Middle frontal gyrus (tissue), 1 donor: ENCODE data around the gene SMAD3.

ENCODE experiments used
- DNase-seq: peaks from one replicate; pipeline ENCODE4 v3.0.0-alpha.2; 2015; ENCODE audit warnings: low spot score; ENCODE audit errors: extremely low spot score

SMAD3 gene

GRCh38 chr15:67035886-67036285 is 29.5 kb upstream of the SMAD3 start:
- no peak for DNase-seq

- no peak for DNase-seq
These were observed 28.4 kb upstream of the SMAD3 start for GRCh38 chr15:67036775-67037555.

- DNase-seq = no peak
These were observed 27.7 kb upstream of the SMAD3 start for GRCh38 chr15:67037694-67038093.

- no peak for DNase-seq
These were observed 26.7 kb upstream of the SMAD3 start for GRCh38 chr15:67038736-67039135.

GRCh38 chr15:67039384-67040075 is 25.9 kb upstream of the SMAD3 start:
- no peak for DNase-seq

- DNase-seq = no peak
These were observed 25.1 kb upstream of the SMAD3 start for GRCh38 chr15:67040277-67040676.

- peak; percentile 53 for DNase-seq
These were observed 22.8 kb upstream of the SMAD3 start for GRCh38 chr15:67042551-67043142.

GRCh38 chr15:67043939-67044771 is 21.2 kb upstream of the SMAD3 start:
- no peak for DNase-seq

- DNase-seq = no peak
These were observed 18.2 kb upstream of the SMAD3 start for GRCh38 chr15:67047149-67047661.

- no peak for DNase-seq
These were observed 16.8 kb upstream of the SMAD3 start for GRCh38 chr15:67048281-67049279.

GRCh38 chr15:67049351-67050044 is 15.9 kb upstream of the SMAD3 start:
- no peak for DNase-seq

GRCh38 chr15:67050062-67050461 is 15.3 kb upstream of the SMAD3 start:
- no peak for DNase-seq

GRCh38 chr15:67050522-67051087 is 14.8 kb upstream of the SMAD3 start:
- DNase-seq = no peak

- no peak for DNase-seq
These were observed 14.0 kb upstream of the SMAD3 start for GRCh38 chr15:67051088-67052045.

GRCh38 chr15:67054676-67055075 is 10.7 kb upstream of the SMAD3 start:
- DNase-seq = no peak

GRCh38 chr15:67059127-67059553 is 6.3 kb upstream of the SMAD3 start:
- DNase-seq = no peak

- no peak for DNase-seq
These were observed 3.5 kb upstream of the SMAD3 start for GRCh38 chr15:67061811-67062368.
